ENCODE measurements around the gene PRKCH.

Gene PRKCH

DNA sequence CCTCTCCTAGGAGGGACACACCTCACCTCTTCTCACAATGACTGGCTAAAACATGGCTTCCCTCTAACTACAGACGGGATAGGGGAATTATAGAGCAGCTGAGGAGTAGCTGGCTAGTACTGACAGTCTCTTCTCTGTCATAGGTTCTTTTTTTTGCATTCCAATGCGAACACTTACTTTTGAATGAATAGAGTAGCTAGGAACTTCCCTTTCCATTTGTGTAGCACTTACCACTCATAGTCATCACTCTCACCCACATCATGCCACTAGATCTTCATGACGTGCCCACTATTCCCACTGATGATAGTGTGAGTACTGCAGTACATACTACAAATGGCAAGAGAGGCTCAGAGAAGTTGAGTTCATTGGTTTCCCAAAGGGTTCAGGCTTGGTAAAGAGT, 230.0 kb downstream of the PRKCH start:
- no peaks in the 10 kb centered on the region for H3K9me3 ChIP-seq (ENCODE audit: insufficient read depth, low read length)
- no peak overlapping the region for H3K9ac ChIP-seq (ENCODE audit: low read length)
- H2AFZ ChIP-seq (ENCODE audit: low read depth, low read length, severe bottlenecking), result no peak overlapping the region
- no peak overlapping the region for H3K4me2 ChIP-seq (ENCODE audit: low read depth, low read length, poor library complexity, severe bottlenecking)
- no peaks in the 10 kb centered on the region for H3K36me3 ChIP-seq (ENCODE audit: low read length)
- no peak overlapping the region for H3K4me3 ChIP-seq (ENCODE audit: insufficient read depth, low read length, poor library complexity, severe bottlenecking)
- H3K27me3 ChIP-seq (ENCODE audit: low read length), result no peaks in the 10 kb centered on the region
- H3F3A ChIP-seq (ENCODE audit: insufficient read depth), result peaks cover 24% of the 10 kb centered on the region
- TF ChIP-seq, protein P1, sequence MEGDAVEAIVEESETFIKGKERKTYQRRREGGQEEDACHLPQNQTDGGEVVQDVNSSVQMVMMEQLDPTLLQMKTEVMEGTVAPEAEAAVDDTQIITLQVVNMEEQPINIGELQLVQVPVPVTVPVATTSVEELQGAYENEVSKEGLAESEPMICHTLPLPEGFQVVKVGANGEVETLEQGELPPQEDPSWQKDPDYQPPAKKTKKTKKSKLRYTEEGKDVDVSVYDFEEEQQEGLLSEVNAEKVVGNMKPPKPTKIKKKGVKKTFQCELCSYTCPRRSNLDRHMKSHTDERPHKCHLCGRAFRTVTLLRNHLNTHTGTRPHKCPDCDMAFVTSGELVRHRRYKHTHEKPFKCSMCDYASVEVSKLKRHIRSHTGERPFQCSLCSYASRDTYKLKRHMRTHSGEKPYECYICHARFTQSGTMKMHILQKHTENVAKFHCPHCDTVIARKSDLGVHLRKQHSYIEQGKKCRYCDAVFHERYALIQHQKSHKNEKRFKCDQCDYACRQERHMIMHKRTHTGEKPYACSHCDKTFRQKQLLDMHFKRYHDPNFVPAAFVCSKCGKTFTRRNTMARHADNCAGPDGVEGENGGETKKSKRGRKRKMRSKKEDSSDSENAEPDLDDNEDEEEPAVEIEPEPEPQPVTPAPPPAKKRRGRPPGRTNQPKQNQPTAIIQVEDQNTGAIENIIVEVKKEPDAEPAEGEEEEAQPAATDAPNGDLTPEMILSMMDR (IDR thresholded peaks at IDR 0.05; ENCODE audit: insufficient read depth, low read length, poor library complexity, severe bottlenecking), result no peak
- no peak for TF ChIP-seq EZH2phosphoT487 (conservative IDR thresholded peaks at IDR 0.05; ENCODE audit: low read length)
- H3K9me2 ChIP-seq (replicated peaks; ENCODE audit: insufficient read depth, low read length), result no peaks in the 10 kb centered on the region
- H3K79me2 ChIP-seq (ENCODE audit: insufficient read depth, low read length), result no peaks in the 10 kb centered on the region
- no peaks in the 10 kb centered on the region for H4K20me1 ChIP-seq (ENCODE audit: low read depth, low read length)
- no peak overlapping the region for H3K27ac ChIP-seq (ENCODE audit: low read depth, low read length)

DNA sequence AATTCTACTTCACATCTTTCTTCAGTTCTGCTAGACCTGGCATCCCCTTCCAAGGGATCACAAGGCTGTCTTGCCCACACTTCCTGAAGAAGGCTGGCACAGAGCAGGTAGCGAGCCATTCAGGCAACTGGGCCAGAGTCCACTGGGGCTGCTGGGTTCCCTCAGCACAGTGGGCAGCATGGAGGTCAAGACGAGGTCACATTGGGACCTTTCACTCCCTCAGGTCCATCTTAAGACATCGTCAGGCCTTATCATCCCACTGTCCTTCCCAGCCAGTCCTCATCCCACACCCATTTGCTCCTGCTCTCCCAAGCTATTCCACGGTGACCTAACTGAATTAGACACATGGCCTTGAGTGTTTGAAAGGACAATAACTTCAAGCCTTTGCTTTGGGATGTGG, 230.9 kb downstream of the PRKCH start:
- Histone ChIP-seq H3K9me3 (ENCODE audit: insufficient read depth, low read length) (no peaks in the 10 kb centered on the region), H3F3A (ENCODE audit: insufficient read depth) (peaks cover 24% of the 10 kb centered on the region), H3K4me3 (ENCODE audit: insufficient read depth, low read length, poor library complexity, severe bottlenecking) (no peak overlapping the region), H3K36me3 (ENCODE audit: low read length) (no peaks in the 10 kb centered on the region), H4K20me1 (ENCODE audit: low read depth, low read length) (no peaks in the 10 kb centered on the region), H2AFZ (ENCODE audit: low read depth, low read length, severe bottlenecking) (no peak overlapping the region), H3K9me2 (replicated peaks; ENCODE audit: insufficient read depth, low read length) (no peaks in the 10 kb centered on the region), H3K9ac (ENCODE audit: low read length) (no peak overlapping the region), H3K27ac (ENCODE audit: low read depth, low read length) (peak overlapping the region; percentile 49), H3K79me2 (ENCODE audit: insufficient read depth, low read length) (no peaks in the 10 kb centered on the region), H3K4me2 (ENCODE audit: low read depth, low read length, poor library complexity, severe bottlenecking) (peak overlapping the region; percentile 37), H3K27me3 (ENCODE audit: low read length) (no peaks in the 10 kb centered on the region)
- no peak for TF ChIP-seq EZH2phosphoT487 (conservative IDR thresholded peaks at IDR 0.05; ENCODE audit: low read length)
- TF ChIP-seq, protein P1 (IDR thresholded peaks at IDR 0.05; ENCODE audit: insufficient read depth, low read length, poor library complexity, severe bottlenecking), result no peak

DNA sequence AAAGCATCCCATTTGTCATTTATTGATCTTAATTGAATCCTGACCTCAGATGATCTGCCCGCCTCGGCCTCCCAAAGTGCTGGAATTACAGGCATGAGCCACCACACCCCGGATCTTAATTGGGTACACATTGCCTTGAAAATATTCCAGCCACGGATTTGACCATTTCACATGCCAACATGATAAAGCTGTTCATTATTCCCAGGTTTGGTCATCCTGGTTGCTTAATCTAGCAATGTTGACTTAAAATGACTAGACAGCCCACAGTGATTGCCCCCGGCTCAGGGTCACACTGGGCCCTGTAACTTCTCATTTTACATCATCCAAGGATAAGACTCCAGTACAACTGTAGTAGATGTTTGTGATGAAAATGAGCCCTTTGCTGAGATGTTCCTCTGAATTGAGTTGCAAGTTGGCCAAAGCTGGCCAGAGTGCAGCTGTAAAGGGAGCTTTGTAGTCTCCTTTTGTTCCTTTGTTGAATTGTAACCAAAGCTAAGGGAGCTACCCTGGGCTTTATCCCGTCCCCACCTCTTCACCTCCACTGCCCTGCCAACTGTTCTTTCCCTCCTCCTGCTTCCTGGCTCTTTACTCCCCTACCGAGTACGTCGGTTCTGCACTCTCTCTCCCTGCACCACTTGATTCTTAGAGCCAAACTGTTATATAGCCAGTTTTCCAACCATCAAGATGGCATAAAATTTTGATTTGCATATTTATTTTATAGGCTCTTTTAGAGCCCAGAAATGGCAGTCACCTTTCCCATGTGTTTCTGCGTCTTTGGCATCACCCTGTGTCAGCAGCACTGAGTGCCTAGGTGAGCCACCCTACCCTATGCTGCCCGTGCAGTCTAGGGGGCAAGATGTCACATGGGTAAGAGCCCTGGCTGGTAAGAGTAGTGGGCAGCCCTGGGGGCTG, 232.6 kb downstream of the PRKCH start:
- Histone ChIP-seq H3K4me2 (ENCODE audit: low read depth, low read length, poor library complexity, severe bottlenecking) (peak overlapping the region; percentile 37), H3K9me3 (ENCODE audit: insufficient read depth, low read length) (no peaks in the 10 kb centered on the region), H2AFZ (ENCODE audit: low read depth, low read length, severe bottlenecking) (no peak overlapping the region), H3K27me3 (ENCODE audit: low read length) (no peaks in the 10 kb centered on the region), H3K79me2 (ENCODE audit: insufficient read depth, low read length) (no peaks in the 10 kb centered on the region), H3F3A (ENCODE audit: insufficient read depth) (peaks cover 24% of the 10 kb centered on the region), H3K27ac (ENCODE audit: low read depth, low read length) (no peak overlapping the region), H3K9me2 (replicated peaks; ENCODE audit: insufficient read depth, low read length) (no peaks in the 10 kb centered on the region), H3K9ac (ENCODE audit: low read length) (no peak overlapping the region), H3K4me3 (ENCODE audit: insufficient read depth, low read length, poor library complexity, severe bottlenecking) (no peak overlapping the region), H4K20me1 (ENCODE audit: low read depth, low read length) (no peaks in the 10 kb centered on the region), H3K36me3 (ENCODE audit: low read length) (no peaks in the 10 kb centered on the region)
- TF ChIP-seq, protein P1 (IDR thresholded peaks at IDR 0.05; ENCODE audit: insufficient read depth, low read length, poor library complexity, severe bottlenecking), result no peak
- TF ChIP-seq EZH2phosphoT487 (conservative IDR thresholded peaks at IDR 0.05; ENCODE audit: low read length), result no peak

Data from SU-DHL-6 (cell line).